Keratinocyte (primary cell): ENCODE measurements around the gene SSBP2. TPM values are rescaled to one million over a fixed set of nuclear protein-coding genes. Genes with fewer than 3 reads are reported as not detected.

Source experiments
- DNase-seq: peaks from one replicate; pipeline ENCODE4 v3.0.0-alpha.2; 2011; ENCODE audit warnings: low read depth, missing footprints, low spot score
- FAIRE-seq: peaks from 2 replicates; lab custom pipeline; 2011; peaks lifted over from hg19 to GRCh38; lab: Jason Lieb, UNC
- H2AFZ ChIP-seq: 2 replicates; pipeline ENCODE4 v1.6.0; 2012; ENCODE audit warnings: low read length, control low read depth, inconsistent platforms; ENCODE audit not compliant: control insufficient read depth
- H3K27ac ChIP-seq: 2 replicates; pipeline ENCODE4 v1.5.1; 2011; ENCODE audit warnings: low read length; ENCODE audit not compliant: control insufficient read depth, insufficient read depth
- H3K27me3 ChIP-seq: 3 replicates; pipeline ENCODE4 v1.6.0; 2011; ENCODE audit warnings: low read length; ENCODE audit not compliant: control insufficient read depth, insufficient read depth; ENCODE audit errors: extremely low read depth
- H3K36me3 ChIP-seq, 2 experiments: 2 replicates in 1 of 2; 3 replicates in 1 of 2; pipeline ENCODE4 v1.5.1; 2011; ENCODE audit warnings: low read length in 2 of 2, mild to moderate bottlenecking in 1 of 2; ENCODE audit not compliant: control insufficient read depth in 2 of 2, insufficient read depth in 2 of 2; ENCODE audit errors: extremely low read depth in 1 of 2
- H3K4me1 ChIP-seq: 3 replicates; pipeline ENCODE4 v1.5.1; 2011; ENCODE audit warnings: low read length; ENCODE audit not compliant: control insufficient read depth, insufficient read depth; ENCODE audit errors: extremely low read depth
- H3K4me2 ChIP-seq: 3 replicates; pipeline ENCODE4 v1.6.0; 2011; ENCODE audit warnings: low read depth, low read length; ENCODE audit not compliant: control insufficient read depth, insufficient read depth; ENCODE audit errors: extremely low read depth
- H3K4me3 ChIP-seq, 3 experiments: fragments of 200-600 bp in 1 of 3; sonication (generic) in 1 of 3; 2 replicates in 2 of 3; 3 replicates in 1 of 3; pipeline ENCODE4 v1.5.1; 2011 to 2016; ENCODE audit warnings: low read length in 3 of 3, mild to moderate bottlenecking in 3 of 3, control low read depth in 2 of 3, inconsistent platforms in 1 of 3, low read depth in 1 of 3, mixed read lengths in 1 of 3, mixed run types in 1 of 3, moderate library complexity in 1 of 3; ENCODE audit not compliant: control insufficient read depth in 2 of 3, insufficient read depth in 2 of 3; ENCODE audit errors: extremely low read depth in 1 of 3
- H3K79me2 ChIP-seq: 2 replicates; pipeline ENCODE4 v1.6.0; 2012; ENCODE audit warnings: low read length; ENCODE audit not compliant: control insufficient read depth, insufficient read depth
- H3K9ac ChIP-seq: 3 replicates; pipeline ENCODE4 v1.6.0; 2011; ENCODE audit warnings: low read length; ENCODE audit not compliant: control insufficient read depth, insufficient read depth; ENCODE audit errors: extremely low read depth
- H3K9me1 ChIP-seq: 3 replicates; pipeline ENCODE4 v1.6.0; 2011; ENCODE audit warnings: low read length; ENCODE audit not compliant: control insufficient read depth, insufficient read depth; ENCODE audit errors: extremely low read depth
- H3K9me3 ChIP-seq: 2 replicates; pipeline ENCODE4 v1.5.1; 2012; ENCODE audit warnings: low read depth, low read length; ENCODE audit not compliant: control insufficient read depth
- H4K20me1 ChIP-seq: 3 replicates; pipeline ENCODE4 v1.6.0; 2011; ENCODE audit warnings: low read length; ENCODE audit not compliant: control insufficient read depth, insufficient read depth; ENCODE audit errors: extremely low read depth
- CTCF ChIP-seq, 3 experiments: IDR thresholded peaks in 1 of 3; conservative IDR thresholded peaks in 1 of 3; optimal IDR thresholded peaks in 1 of 3; 2 replicates in 2 of 3; 3 replicates in 1 of 3; pipeline versions ENCODE3 to v1.5.1; 2011; ENCODE audit warnings: low read length in 3 of 3, mild to moderate bottlenecking in 3 of 3, moderate library complexity in 2 of 3, control low read depth in 1 of 3, inconsistent platforms in 1 of 3; ENCODE audit not compliant: insufficient read depth in 2 of 3; ENCODE audit errors: extremely low read depth in 1 of 3
- EZH2 ChIP-seq: IDR thresholded peaks from one replicate; pipeline ENCODE4 v1.6.1; 2012; ENCODE audit warnings: inconsistent platforms, mild to moderate bottlenecking, low read length, moderate library complexity
- dilution Hi-C: fragments of 300-500 bp; cut with MboI; formaldehyde crosslinking; loops from one replicate; pipeline ENCODE4 v1.7.0; 2020; ENCODE audit warnings: low sequenced_read_pairs; ENCODE audit not compliant: extremely low pct_ligation_motif_present
- polyA plus RNA-seq, 5 experiments: library from polyadenylated mRNA; depleted of rRNA in 3 of 5; stranded (reverse) in 3 of 5; stranded (forward) in 1 of 5; unstranded in 1 of 5; fragments of >200 nt; gene quantifications; 1 replicate in 1 of 5; 2 replicates in 3 of 5; 3 replicates in 1 of 5; pipeline versions ENCODE4 v1.2.1 to v1.2.3, GENCODE V29; 2011 to 2012; ENCODE audit warnings: missing spikeins in 2 of 5, low read depth in 1 of 5, low replicate concordance in 1 of 5

SSBP2 gene
- polyA plus RNA-seq, 1 donor (not counting 4 experiments of a cell fraction or from before 2014, with no cell fraction given), result 14.6 TPM

GRCh38 chr5:81549123-81549522, 201.8 kb downstream of the SSBP2 start:
- H4K20me1 ChIP-seq, result no peaks in the 10 kb centered on the region
- no peaks in the 10 kb centered on the region for H3K9me3 ChIP-seq
- FAIRE-seq (no peak), DNase-seq (no peak)
- no peaks in the 10 kb centered on the region for H3K36me3 ChIP-seq
- dilution Hi-C loops, result no loop called here
- no peaks in the 10 kb centered on the region for H3K9me1 ChIP-seq
- peaks cover 6% of the 10 kb centered on the region for H3K4me1 ChIP-seq
- H3K27me3 ChIP-seq, result no peaks in the 10 kb centered on the region
- H3K9ac ChIP-seq, result no peak overlapping the region
- no peak overlapping the region for H3K4me3 ChIP-seq
- H3K79me2 ChIP-seq, result no peaks in the 10 kb centered on the region
- H2AFZ ChIP-seq, result no peak overlapping the region
- H3K27ac ChIP-seq, result no peak overlapping the region
- TF ChIP-seq EZH2 (no peak), CTCF (optimal IDR thresholded peaks at IDR 0.05 in 1 of 3, IDR thresholded peaks at IDR 0.05 in 1 of 3, conservative IDR thresholded peaks at IDR 0.05 in 1 of 3; ENCODE audit: extremely low read depth in 1 of 3, insufficient read depth in 2 of 3, low read length in 3 of 3) (no peak)
- no peak overlapping the region for H3K4me2 ChIP-seq

GRCh38 chr5:81547001-81547400, 203.9 kb downstream of the SSBP2 start:
- Histone ChIP-seq H3K27me3 (no peaks in the 10 kb centered on the region), H3K4me2 (no peak overlapping the region), H3K9me3 (no peaks in the 10 kb centered on the region), H2AFZ (no peak overlapping the region), H3K9ac (no peak overlapping the region), H4K20me1 (no peaks in the 10 kb centered on the region), H3K4me3 (no peak overlapping the region), H3K79me2 (no peaks in the 10 kb centered on the region), H3K36me3 (no peaks in the 10 kb centered on the region), H3K27ac (no peak overlapping the region), H3K9me1 (no peaks in the 10 kb centered on the region), H3K4me1 (peaks cover 6% of the 10 kb centered on the region)
- FAIRE-seq (no peak), DNase-seq (no peak)
- no peak for TF ChIP-seq EZH2
- no peak for TF ChIP-seq CTCF (optimal IDR thresholded peaks at IDR 0.05 in 1 of 3, IDR thresholded peaks at IDR 0.05 in 1 of 3, conservative IDR thresholded peaks at IDR 0.05 in 1 of 3; ENCODE audit: extremely low read depth in 1 of 3, insufficient read depth in 2 of 3, low read length in 3 of 3)
- dilution Hi-C loops, result no loop called here
